Hematopoietic multipotent progenitor cell treated with erythropoietin and hydrocortisone succinate and interleukin-3 and kit ligand, for 17 days (in vitro differentiated cells): ENCODE results near the gene IGSF3.
"Not testable (repeated sequence)": the region's sequence is repeated elsewhere in the genome, so short reads cannot be mapped to it uniquely, and the experiment has no call there.

ENCODE experiments used
- DNase-seq: peaks from one replicate; pipeline ENCODE4 v3.0.0-alpha.2; 2015; ENCODE audit warnings: low spot score

Gene IGSF3

DNA sequence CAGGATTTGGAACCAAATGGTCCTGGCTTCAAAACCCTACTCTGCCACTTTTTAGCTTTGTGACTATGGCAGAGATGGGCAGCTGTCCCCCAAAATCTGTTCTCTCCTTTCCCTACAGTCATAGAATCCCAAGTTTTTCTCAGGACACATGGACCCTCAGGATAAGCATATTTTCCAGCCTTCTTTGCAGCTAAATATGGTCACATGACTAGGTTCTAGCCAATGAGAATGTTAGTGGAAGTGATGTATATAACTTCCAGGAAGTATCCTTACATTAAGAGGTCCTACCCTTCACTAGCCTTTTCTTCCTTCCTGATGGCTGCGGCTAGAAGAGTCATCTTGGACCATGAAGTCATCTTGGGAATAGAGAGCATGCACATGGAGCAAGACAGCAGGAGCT is 5.9 kb downstream of the IGSF3 start:
- no peak for DNase-seq

DNA sequence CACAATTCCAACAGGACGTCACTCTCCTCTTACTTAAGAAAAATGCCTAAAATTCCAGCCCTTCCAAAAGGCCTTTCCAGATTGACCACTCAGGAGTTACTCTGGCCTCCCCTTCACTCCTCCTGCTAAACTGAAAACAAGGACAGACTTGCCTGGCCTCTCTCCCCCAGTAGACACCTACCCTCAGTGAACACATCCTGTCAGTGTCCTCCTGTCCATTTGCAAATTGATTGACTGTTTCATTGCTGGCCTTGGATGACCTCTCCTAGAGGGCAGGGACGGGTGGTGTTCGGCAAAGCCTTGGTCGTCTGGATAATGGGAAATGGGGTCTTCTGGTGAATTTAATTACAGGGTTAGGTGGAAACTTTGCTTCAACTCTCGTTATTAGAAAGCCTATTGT is 8.9 kb downstream of the IGSF3 start:
- DNase-seq: not testable (repeated sequence)

DNA sequence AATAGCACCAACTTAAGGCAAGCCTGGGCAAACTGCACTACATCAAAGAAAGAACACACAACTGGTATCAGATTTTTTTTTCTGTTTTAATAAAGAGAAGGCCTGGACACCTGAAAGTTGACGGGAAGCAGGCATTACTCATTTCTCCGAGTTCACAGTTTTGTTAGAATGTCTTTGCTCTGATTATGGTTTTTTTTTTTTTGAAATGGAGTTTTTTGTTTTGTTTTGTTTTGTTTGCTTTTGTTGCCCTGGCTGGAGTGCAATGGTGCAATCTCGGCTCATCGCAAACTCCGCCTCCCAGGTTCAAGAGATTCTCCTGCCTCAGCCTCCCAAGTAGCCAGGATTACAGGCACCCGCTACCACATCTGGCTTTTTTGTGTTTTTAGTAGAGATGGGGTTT is 9.7 kb downstream of the IGSF3 start:
- not testable (repeated sequence) for DNase-seq

DNA sequence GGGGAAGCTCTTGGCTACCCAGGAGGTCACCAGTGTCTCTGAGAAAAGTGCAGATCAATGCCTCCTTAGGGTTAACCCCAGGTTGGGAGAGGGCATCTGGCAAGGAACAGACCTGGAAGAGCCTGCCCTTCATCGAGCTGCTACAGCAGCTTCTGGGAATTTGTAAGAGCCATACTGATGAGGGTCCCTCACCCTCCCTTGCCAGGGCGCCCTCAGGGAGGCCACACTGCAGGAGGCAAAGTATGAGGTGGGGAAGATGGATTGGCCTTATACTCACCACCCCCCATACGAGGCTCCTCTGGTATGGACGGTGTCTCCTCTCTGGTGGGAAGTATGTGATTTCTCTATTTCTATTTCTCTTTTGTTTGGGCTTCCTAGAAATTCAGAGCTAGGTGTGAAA is 13.2 kb downstream of the IGSF3 start:
- DNase-seq: no peak

DNA sequence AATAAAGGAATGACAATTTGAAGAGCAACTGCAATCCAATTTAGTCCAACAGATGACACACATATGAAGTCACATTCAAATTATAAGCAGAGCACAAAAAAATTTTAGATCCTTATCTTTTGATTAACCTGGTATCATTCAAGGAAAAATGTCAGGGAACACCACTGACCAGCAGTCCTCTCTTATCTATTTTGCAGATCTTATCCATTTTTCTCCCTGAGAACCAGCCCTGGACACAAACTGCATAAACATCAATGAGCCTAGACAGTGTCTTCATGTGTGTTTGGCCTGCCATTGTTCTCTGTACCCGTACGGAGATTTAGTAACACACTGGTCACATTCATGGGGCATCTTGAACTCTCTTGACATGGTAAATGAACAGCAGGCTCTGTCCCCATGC is 14.9 kb downstream of the IGSF3 start:
- not testable (repeated sequence) for DNase-seq

DNA sequence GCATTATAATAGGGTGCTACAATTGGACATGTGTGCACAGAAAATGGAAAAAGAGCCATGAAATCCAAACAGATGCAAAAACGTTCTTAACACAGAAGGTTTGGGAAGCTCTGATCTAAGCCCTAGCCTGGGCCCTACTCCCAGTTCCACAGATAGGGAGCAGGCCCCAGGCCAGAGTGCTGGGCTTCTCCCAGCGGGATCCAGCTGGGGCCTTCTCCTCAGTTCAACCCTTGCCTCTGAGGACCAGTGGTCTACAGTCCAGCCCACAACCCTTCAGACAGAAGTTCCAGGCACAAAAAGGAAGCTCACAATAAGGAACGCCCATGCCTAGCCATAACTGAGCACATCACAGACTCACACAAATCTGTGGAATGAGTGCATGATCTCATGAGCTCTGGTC is 16.8 kb downstream of the IGSF3 start:
- not testable (repeated sequence) for DNase-seq

DNA sequence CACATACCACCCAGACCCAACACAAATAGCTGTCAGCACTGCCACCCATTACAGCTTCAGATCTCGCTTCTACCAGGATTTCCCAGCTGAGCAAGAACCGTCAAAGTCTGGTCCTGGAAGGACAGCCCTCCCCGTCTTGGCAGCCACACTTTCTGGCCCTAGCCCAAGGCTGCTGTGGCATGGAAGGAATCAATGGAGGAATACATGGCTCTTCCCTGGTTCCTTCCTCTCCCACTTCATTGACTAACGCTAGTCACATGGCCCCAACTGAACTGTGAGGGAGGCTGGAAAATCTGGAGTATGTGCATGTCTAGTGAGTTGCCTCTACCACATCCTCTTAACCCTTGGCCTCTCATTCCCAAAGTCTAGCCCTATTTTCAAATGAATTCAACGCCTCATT is 18.5 kb downstream of the IGSF3 start:
- not testable (repeated sequence) for DNase-seq

DNA sequence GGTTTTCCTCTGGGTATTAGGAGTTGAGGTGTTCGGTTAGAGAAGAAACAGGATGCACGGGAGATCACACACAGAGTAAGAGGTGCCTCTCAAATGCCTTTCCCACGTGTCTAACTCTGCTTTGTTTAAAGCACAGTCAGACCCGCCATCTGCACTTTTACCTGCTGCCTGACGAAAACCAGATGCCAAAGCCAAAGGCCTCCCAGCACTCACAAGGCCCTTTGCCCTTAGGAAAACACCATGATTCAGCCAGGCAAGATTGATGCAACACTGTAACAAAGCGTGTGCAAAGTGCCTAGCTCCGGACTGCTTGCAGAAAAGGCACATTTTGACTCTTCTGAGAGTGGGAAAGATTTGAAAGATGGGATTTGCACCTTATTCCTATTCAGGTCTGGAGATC is 19.2 kb downstream of the IGSF3 start:
- not testable (repeated sequence) for DNase-seq

DNA sequence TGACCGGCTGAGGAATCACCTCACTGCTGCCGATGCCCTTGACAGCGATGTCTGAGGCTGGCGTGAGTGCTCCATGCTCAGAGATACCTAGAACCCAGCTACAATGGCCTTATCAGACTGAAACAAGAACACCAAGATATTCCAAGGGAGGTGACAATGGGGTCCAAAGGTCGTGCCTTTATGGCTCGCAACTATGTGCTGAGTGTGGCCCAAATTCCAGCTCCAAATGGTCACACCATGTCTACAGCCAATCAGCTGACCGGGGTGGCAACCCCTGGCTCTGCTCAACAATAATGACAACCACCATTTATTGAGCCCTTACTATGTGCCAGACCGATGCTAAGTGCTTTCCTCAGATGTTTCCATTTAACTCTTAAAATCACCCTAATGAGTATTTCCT is 20.3 kb downstream of the IGSF3 start:
- DNase-seq: not testable (repeated sequence)

DNA sequence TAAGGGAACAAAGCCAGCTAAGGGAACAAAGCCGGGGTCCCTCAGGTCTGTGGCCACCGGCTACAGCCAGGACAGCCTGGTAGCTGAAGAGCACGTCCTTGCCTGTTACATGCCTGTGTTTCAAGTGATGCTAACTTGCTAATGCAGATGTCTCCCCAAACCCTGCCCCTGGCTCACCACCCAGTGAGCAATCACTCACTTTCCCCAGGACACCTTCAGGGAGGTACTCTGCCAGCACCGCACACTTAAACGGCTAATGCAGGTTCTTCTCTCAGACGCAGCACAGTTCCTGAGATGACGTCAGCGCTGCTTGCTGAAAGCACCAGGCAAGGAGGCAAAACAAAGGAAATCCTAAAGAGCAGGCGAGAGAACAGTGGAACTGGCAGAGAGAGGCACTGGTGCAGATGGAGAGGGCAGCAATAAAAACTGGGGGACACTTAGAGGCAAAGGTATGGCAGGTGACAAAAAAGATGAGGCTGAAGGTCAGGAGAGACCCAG is 20.8 kb downstream of the IGSF3 start:
- DNase-seq: not testable (repeated sequence)

DNA sequence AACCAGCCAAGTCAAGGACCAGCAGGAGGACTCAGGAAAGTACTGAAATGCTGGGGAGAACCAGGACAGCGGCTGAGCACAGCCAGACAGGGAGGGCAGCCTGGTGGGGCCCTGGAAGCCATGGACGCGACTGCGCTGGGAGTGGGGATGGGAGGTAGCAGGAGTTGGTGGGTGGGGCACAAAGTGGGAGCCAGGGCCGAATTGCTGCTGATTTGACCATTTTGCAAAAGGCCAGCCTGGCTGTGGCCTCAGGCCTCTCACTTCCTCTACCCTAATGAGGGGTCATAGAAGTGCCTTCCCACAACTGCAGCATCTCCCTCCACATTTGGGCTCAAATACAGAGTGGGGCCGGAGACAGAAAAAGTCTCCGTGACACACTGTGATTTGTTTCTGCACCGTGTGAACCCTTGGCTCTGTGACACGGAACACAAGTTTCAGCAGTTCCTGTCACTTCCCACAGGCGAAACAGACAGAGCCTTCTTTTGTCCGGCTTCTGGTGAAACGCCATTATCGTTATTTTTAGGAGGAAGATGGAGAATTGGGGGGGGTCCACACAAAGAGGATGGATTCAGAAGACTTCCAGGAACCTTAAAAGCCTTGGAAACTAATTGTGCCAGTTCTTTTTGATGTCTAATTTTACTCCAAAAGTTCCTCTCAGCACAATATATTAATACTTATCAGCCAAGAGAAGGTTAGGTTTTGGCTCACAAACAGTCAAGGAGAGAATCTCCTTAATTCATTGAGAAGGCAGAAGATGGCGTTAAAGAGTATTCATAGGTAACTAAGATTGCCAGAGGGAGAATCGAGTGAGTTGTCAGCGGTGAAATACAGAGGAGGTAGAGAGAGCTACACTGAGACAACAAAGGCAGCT is 21.5 kb downstream of the IGSF3 start:
- DNase-seq: not testable (repeated sequence)

DNA sequence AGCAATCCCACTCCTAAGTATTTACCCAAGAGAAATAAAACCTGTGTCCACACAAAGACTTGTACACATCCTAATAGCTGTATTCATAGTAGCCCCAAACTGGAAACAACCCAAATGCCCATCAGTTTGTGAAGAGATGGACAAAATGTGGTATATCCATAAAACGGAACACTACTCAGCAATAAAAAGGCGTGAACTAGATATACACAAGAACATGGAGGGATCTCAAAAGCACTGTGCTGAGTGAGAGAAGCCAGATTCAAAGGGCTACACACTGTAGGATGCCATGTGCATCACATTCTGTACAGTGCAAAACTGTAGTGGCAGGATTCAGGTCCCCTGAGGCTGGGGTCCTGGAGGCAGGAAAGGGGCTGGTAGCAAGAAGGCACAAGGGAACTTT is 22.5 kb downstream of the IGSF3 start:
- DNase-seq: not testable (repeated sequence)

DNA sequence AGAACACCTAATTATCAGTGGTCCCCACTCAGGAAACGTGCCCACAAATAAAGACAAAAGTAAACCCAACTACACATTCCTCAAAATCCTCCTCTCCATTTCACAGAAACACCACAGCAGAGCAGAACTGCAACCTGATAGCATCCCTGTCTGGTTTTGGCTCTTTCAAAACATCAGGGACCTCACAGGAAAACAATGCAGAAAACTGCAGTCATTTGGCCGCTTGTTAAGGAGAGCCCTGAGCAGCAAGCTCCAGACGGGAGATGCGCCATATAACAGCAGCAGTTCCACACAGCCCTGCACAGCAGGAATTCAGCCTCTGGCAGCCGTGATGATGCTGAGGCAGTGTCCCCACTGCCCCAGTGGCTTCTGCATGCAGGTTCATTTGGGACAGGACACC is 23.4 kb downstream of the IGSF3 start:
- DNase-seq: not testable (repeated sequence)

DNA sequence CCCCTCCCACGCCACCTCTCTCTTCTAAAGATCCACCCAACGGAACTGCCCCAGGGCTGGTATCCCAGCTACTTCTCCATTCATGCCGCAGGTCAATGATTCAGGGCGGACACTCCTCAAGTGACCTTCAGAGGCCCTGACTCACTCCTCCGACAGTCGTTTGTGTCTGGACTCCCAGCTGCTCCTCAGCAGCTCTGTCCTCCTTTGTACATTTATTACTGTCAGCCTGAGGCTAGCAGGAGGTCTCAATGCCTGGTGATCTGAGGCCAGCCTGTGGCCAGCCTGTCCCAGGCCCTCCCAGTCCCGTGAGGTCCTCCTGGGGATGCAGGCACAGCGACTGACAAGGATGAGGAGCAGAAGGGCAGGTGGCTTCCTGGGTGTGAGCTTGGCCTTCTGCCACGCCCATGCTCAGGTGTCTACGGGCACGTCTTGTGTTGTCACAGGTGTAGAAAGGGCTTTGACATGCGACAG is 24.2 kb downstream of the IGSF3 start:
- not testable (repeated sequence) for DNase-seq

DNA sequence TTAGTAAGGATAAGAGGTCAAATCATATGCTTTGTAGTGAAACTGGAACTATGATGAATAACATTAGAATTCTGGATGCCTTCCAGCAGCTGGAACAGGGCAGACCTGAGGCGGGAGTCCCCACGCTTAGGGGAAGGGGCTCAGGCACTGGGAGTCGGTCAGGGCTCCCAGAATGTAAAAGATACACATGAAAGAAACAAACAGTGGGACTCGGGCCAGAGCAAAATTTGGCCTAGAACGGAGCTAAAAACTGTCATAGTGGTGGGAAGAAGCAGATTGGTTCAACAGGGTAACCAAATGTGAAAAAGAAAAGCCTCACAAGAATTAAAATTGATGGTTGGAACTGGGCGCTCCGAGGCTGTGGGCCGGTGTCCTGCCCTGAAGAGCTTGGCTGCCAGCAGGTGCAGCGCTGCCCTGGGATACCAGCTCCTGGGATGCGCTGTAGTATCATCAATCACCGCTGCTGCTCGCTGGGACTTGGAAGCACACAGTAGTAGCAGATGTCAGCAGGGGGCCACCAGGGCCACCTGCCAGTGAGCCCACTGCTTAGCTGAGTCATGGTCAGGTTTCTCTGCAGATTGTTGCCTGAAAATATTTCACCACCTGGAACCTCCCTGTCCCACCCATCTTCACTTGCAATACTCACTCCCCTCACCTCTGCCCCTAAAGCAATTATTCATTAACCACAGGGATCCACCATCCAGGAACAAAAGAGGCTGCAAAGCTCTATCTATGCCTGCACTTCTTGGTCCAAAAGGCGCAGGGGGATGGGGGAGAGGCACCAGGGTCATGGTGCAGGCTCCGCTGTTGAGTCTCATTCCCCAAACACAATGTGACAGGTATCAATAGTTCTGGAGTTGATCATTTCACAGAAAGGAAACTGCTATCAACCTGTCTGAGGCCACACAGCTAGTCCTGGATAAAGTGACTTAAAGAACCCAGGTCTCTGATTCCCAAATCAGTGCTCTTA is 24.9 kb downstream of the IGSF3 start:
- DNase-seq: not testable (repeated sequence)

DNA sequence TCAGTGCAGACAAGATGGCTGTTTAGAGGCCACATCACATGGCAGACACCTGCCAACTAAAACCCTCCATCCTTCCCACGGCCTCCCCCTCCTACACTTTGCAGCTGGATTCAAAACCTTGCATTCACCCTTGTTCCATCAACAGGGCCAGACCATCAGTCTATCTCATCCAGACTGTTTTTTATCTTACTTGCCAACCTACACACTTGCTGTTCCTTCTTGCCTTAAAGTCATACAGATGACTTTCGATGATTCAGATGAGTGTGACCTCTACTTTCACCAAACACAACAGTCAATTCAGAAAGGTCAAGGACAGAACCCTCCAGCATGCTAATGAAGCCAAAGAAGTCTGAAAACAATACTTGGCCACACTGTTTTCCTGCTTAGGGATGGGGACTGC is 29.9 kb downstream of the IGSF3 start:
- DNase-seq: not testable (repeated sequence)

DNA sequence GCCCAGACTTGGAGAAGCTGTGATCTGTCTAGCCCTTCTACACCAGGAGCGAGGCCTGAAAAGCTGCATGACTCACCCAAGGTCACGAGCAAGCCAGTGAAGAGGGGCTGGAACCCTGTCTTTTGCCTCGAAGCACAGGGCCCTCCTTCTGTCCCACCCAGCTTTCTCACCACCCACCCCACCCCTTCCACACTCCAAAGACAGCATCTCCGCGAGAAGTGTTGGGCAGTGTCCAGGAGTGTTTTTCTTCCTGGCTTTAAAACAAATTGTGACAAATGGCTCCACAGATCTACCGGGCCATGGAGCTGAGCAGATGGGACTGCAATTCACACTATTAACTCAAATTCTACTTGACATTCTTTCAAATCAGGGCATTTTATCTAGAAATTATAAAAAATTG is 30.9 kb downstream of the IGSF3 start:
- not testable (repeated sequence) for DNase-seq

DNA sequence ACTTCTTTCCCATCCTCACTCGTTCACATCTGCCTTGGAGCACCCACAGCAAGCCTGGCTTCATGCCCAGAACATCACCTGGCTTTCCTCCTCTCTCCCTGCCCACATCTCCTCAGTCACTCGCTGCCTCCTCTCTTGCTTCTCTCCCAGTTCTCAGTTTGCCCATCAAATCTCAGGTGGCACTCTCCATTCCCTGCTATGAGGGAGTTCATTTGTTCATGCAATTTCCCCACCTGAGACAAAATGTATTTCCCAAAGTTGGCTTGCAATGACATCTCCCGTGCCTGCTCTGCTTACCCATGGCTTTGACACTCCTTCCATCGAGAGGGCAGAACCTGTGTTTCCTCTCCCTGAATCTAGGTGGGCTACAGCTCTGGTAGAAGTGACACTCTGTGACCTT is 33.1 kb downstream of the IGSF3 start:
- not testable (repeated sequence) for DNase-seq

DNA sequence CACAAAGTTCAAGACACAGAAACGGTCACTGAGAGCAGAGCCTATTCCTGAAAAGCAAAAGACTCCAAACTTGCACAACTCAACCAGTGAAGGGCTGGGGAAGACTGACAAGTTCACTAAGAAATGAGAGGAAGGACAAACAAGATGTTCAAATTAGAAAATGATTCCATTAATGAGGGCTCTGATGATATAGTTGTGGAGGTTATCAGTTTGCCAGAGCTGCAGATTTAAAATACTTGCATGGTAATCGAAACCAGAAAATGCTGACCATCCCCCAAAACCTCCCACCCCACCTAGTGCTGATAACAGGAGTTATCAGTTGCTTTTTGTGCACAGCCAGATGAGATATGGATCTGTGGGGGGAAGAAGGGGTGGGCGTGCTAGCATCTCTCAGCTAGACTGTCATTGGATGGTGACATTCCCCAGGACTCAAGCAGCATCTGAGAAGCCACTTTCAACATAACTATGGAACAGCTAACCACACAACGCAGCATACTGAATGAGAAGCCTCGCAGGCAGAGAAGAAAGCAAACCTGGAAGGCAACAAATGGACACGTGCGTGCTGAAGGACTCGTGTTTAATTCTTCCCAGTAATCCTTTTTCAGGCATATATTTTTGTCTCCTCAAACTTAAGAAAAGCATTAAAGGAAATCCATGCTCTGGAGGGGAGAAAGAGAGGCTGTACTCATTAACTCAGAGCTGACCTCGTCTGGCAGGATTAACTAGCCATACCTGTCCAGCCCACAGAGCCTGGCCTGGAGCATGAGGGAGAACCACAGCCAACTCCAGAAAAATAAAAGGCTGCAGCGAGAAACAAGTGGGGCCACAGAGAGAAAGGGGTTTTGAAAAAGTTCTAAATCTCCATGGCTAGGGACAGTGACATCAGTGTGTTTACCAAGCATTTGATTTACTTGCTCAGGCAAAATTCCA is 35.3 kb downstream of the IGSF3 start:
- not testable (repeated sequence) for DNase-seq

DNA sequence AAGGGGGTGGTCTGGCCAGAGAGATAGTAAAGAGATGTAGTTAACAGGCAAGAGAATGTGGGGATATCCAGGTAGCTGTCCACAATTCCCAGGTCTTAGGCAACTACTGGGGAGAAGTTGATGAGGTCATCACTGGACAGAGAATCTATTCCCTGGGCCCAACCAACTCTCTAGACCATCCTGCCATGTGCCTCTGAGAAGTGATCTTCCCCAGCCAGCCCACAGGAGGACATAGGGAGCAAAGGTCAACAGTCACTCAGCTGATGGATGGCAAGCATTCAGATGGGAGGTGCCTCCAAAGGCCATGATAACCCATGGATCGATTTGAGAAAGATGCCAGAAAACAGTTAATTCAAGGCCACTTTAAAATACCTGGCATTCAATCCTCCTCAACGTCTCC is 36.0 kb downstream of the IGSF3 start:
- not testable (repeated sequence) for DNase-seq

DNA sequence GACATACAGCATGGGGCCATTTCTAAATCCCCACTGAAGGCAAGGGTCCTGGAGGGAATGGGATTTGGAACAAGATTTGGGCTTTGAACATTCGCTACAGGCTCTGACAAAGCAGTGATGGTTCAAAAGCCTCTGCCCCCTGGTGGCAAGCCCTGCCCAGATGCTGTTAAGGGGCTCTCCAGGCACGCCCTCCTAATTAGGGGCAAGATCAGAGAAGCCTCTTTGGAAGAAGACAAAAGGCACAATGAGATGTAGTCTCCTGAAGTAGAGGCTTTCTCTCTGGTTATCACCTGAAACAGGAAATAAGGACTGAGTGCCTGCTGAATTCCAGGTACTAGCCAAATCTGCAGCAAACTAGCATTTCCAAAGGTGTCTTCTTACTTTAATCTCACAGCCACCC is 37.5 kb downstream of the IGSF3 start:
- DNase-seq: not testable (repeated sequence)
